Neural progenitor cell (in vitro differentiated cells): Measurements from ENCODE around the gene NUCB2.

Experiments used
- CTCF ChIP-seq: fragments of 200-600 bp; sonication (generic); IDR thresholded peaks from 2 replicates; pipeline ENCODE4 v1.5.1; 2017; ENCODE audit warnings: antibody characterized with exemption, mild to moderate bottlenecking
- EZH2 ChIP-seq: fragments of 200-600 bp; sonication (generic); IDR thresholded peaks from 2 replicates; pipeline ENCODE4 v1.6.1; 2017; ENCODE audit warnings: antibody characterized with exemption, mild to moderate bottlenecking, moderate library complexity
- EZH2phosphoT487 ChIP-seq: fragments of 200-600 bp; sonication (generic); IDR thresholded peaks from 2 replicates; pipeline ENCODE4 v1.6.1; 2017; ENCODE audit warnings: antibody characterized with exemption

GRCh38 chr11:17300372-17300771 lies 23.8 kb downstream of the NUCB2 start:
- TF ChIP-seq CTCF (no peak), EZH2 (no peak), EZH2phosphoT487 (no peak)
